ENCODE data around the gene PPFIA3. TPM values are rescaled to one million over a fixed set of nuclear protein-coding genes. Genes with fewer than 3 reads are reported as not detected.

Gene PPFIA3
- total RNA-seq, 1 donor from 2014 or later, result 17.8 TPM

DNA sequence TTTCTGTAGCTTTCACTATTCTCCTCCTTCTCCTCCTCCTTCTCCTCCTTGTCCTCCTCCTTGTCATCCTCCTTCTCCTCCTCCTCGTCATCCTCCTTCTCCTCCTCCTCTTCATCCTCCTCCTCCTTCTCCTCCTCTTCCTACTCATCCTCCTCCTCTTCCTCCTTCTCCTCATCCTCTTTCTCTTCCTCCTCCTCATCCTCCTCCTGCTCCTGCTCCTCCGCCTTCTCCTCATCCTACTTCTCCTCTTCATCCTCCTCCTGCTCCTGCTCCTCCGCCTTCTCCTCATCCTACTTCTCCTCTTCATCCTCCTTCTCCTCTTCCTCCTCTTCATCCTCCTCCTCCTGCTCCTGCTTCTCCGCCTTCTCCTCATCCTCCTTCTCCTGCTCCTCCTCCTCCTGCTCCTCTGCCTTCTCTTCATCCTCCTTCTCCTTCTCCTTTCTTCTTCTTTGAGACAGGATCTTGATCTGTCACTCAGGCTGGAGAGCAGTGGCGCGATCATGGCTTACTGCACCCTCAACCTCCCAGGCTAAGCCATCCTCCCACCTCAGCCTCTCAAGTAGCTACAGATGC lies 74.6 kb downstream of the PPFIA3 start:
- TF ChIP-seq, protein P1, sequence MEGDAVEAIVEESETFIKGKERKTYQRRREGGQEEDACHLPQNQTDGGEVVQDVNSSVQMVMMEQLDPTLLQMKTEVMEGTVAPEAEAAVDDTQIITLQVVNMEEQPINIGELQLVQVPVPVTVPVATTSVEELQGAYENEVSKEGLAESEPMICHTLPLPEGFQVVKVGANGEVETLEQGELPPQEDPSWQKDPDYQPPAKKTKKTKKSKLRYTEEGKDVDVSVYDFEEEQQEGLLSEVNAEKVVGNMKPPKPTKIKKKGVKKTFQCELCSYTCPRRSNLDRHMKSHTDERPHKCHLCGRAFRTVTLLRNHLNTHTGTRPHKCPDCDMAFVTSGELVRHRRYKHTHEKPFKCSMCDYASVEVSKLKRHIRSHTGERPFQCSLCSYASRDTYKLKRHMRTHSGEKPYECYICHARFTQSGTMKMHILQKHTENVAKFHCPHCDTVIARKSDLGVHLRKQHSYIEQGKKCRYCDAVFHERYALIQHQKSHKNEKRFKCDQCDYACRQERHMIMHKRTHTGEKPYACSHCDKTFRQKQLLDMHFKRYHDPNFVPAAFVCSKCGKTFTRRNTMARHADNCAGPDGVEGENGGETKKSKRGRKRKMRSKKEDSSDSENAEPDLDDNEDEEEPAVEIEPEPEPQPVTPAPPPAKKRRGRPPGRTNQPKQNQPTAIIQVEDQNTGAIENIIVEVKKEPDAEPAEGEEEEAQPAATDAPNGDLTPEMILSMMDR (conservative IDR thresholded peaks at IDR 0.05), result no peak
- no peaks in the 10 kb centered on the region for H3K27me3 Mint-ChIP-seq
- DNase-seq (ENCODE audit: extremely low spot score, unreplicated experiment), result no peak
- H3K9me3 Mint-ChIP-seq, result no peaks in the 10 kb centered on the region
- H3K4me3 Mint-ChIP-seq, result no peak overlapping the region
- H3K36me3 Mint-ChIP-seq, result peaks cover 16% of the 10 kb centered on the region
- peaks cover 2% of the 10 kb centered on the region for H3K4me1 Mint-ChIP-seq (ENCODE audit: unreplicated experiment)
- H3K27ac Mint-ChIP-seq, result no peak overlapping the region

DNA sequence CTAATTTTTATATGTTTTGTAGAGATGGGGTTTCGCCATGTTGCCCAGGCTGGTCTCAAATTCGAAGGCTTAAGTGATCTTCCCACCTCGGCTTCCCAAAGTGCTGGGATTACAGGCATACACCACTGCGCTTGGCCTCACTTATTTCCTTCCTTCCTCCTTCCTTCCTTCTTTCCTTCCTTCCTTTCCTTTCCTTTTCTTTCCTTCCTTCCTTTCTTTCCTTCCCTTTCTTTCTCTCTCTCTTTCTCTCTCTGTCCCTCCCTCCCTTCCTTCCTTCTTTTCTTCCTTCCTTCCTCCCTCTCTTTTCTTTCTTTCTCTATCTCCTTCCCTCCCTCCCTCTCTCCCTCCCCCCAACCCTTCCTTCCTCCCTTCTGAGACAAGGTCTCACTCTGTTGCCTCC lies 75.1 kb downstream of the PPFIA3 start:
- H3K36me3 Mint-ChIP-seq, result peaks cover 13% of the 10 kb centered on the region
- peaks cover 4% of the 10 kb centered on the region for H3K4me1 Mint-ChIP-seq (ENCODE audit: unreplicated experiment)
- DNase-seq (ENCODE audit: extremely low spot score, unreplicated experiment), result no peak

DNA sequence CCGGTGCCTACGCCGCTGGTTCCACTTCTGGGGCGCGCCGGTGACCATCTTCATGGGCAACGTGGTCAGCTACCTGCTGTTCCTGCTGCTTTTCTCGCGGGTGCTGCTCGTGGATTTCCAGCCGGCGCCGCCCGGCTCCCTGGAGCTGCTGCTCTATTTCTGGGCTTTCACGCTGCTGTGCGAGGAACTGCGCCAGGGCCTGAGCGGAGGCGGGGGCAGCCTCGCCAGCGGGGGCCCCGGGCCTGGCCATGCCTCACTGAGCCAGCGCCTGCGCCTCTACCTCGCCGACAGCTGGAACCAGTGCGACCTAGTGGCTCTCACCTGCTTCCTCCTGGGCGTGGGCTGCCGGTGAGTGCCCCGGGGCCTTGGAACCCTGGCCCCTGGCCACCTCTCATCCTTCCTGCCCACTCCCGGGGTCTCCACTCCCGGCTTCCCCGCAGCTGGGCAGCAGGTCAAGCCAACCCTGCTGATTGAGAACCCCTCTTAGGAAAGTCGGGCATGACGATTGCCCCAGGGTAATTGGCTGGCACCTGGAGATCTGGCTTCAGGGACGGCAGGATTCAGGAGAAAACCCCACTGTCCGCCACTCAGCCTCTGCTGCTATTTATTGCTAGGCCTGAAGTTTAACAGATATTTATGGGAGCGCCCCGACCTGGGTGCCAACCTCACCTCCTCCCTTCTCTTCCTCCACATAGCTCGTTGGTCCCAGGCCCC lies 77.3 kb downstream of the PPFIA3 start:
- Mint-ChIP-seq H3K4me3 (no peak overlapping the region), H3K27ac (no peak overlapping the region), H3K4me1 (ENCODE audit: unreplicated experiment) (peaks cover 4% of the 10 kb centered on the region), H3K9me3 (no peaks in the 10 kb centered on the region), H3K36me3 (peaks cover 13% of the 10 kb centered on the region), H3K27me3 (no peaks in the 10 kb centered on the region)
- no peak for DNase-seq (ENCODE audit: extremely low spot score, unreplicated experiment)
- TF ChIP-seq, protein P1 (conservative IDR thresholded peaks at IDR 0.05), result no peak

More for the DNA sequence above, 75.1 kb downstream of the PPFIA3 start:
- H3K9me3 Mint-ChIP-seq, result no peaks in the 10 kb centered on the region
- TF ChIP-seq, protein P1 (conservative IDR thresholded peaks at IDR 0.05), result no peak
- H3K4me3 Mint-ChIP-seq, result no peak overlapping the region
- H3K27me3 Mint-ChIP-seq, result no peaks in the 10 kb centered on the region
- no peak overlapping the region for H3K27ac Mint-ChIP-seq

DNA sequence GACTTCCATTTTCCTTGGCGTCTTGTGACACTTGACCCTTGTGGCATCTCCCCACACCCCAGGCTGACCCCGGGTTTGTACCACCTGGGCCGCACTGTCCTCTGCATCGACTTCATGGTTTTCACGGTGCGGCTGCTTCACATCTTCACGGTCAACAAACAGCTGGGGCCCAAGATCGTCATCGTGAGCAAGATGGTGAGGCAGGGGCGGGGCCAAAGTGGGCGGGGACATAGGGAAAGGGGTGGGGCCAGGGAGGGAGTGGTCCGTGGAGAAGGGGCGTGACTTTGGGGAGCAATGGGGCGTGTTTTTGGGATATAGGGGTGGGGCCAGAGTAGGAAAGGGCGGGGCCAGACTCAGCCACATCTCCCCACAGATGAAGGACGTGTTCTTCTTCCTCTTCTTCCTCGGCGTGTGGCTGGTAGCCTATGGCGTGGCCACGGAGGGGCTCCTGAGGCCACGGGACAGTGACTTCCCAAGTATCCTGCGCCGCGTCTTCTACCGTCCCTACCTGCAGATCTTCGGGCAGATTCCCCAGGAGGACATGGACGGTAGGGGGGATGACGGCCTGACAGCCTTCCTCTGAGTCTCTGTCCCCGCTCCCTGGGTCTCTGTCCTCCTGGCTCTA lies 81.0 kb downstream of the PPFIA3 start:
- TF ChIP-seq, protein P1 (conservative IDR thresholded peaks at IDR 0.05), result no peak
- H3K27me3 Mint-ChIP-seq, result no peaks in the 10 kb centered on the region
- H3K4me3 Mint-ChIP-seq, result no peak overlapping the region
- peaks cover 4% of the 10 kb centered on the region for H3K4me1 Mint-ChIP-seq (ENCODE audit: unreplicated experiment)
- H3K36me3 Mint-ChIP-seq, result peaks cover 22% of the 10 kb centered on the region
- DNase-seq (ENCODE audit: extremely low spot score, unreplicated experiment), result no peak
- no peaks in the 10 kb centered on the region for H3K9me3 Mint-ChIP-seq
- H3K27ac Mint-ChIP-seq, result no peak overlapping the region

Other genes starting within 250 kb of the PPFIA3 start
- gene PPP1R15A, start 247.1 kb upstream of the PPFIA3 start, total RNA-seq (ENCODE audit: low replicate concordance), result 57.5 and 161 TPM in 2 replicates
- gene TULP2, start 220.8 kb upstream of the PPFIA3 start, total RNA-seq (ENCODE audit: low replicate concordance), result not detected in 2 replicates
- 202 and 205 TPM in 2 replicates for gene NUCB1, start 219.2 kb upstream of the PPFIA3 start, total RNA-seq (ENCODE audit: low replicate concordance)
- 1.4 and 3.4 TPM in 2 replicates for gene DHDH, start 185.8 kb upstream of the PPFIA3 start, total RNA-seq (ENCODE audit: low replicate concordance)
- 161 and 201 TPM in 2 replicates for gene BAX, start 164.7 kb upstream of the PPFIA3 start, total RNA-seq (ENCODE audit: low replicate concordance)
- gene FTL, start 154.2 kb upstream of the PPFIA3 start, total RNA-seq (ENCODE audit: low replicate concordance), result 1,657 and 2,039 TPM in 2 replicates
- 62.1 and 64.8 TPM in 2 replicates for gene GYS1, start 126.2 kb upstream of the PPFIA3 start, total RNA-seq (ENCODE audit: low replicate concordance)
- 72.6 and 99.5 TPM in 2 replicates for gene RUVBL2, start 125.7 kb upstream of the PPFIA3 start, total RNA-seq (ENCODE audit: low replicate concordance)
- not detected in 2 replicates for gene LHB, start 102.5 kb upstream of the PPFIA3 start, total RNA-seq (ENCODE audit: low replicate concordance)
- gene CGB3, start 95.2 kb upstream of the PPFIA3 start, total RNA-seq (ENCODE audit: low replicate concordance), result 6.1 TPM in 1 of 2 replicates, not detected in the other
- gene CGB2, start 87.7 kb upstream of the PPFIA3 start, total RNA-seq (ENCODE audit: low replicate concordance), result not detected in 2 replicates
- gene CGB1, start 82.6 kb upstream of the PPFIA3 start, total RNA-seq (ENCODE audit: low replicate concordance), result not detected in 2 replicates
- 6.7 TPM in 1 of 2 replicates, not detected in the other for gene CGB5, start 75.7 kb upstream of the PPFIA3 start, total RNA-seq (ENCODE audit: low replicate concordance)
- gene CGB8, start 70.4 kb upstream of the PPFIA3 start, total RNA-seq (ENCODE audit: low replicate concordance), result 9.4 TPM in 1 of 2 replicates, not detected in the other
- 1.9 and 3.6 TPM in 2 replicates for gene CGB7, start 61.8 kb upstream of the PPFIA3 start, total RNA-seq (ENCODE audit: low replicate concordance)
- gene NTF4, start 54.7 kb upstream of the PPFIA3 start, total RNA-seq (ENCODE audit: low replicate concordance), result 3.9 and 5.2 TPM in 2 replicates
- not detected in 2 replicates for gene KCNA7, start 46.8 kb upstream of the PPFIA3 start, total RNA-seq (ENCODE audit: low replicate concordance)
- 205 and 296 TPM in 2 replicates for gene SNRNP70, start 34.1 kb upstream of the PPFIA3 start, total RNA-seq (ENCODE audit: low replicate concordance)
- 10.6 TPM in 2 replicates for gene LIN7B, start 5.2 kb upstream of the PPFIA3 start, total RNA-seq (ENCODE audit: low replicate concordance)
- gene C19orf73, start 401 bp upstream of the PPFIA3 start, total RNA-seq (ENCODE audit: low replicate concordance), result 2.3 and 2.6 TPM in 2 replicates
- gene HRC, start 35.9 kb downstream of the PPFIA3 start, total RNA-seq (ENCODE audit: low replicate concordance), result 3.2 TPM in 1 of 2 replicates, not detected in the other
- gene TRPM4, start 38.2 kb downstream of the PPFIA3 start, total RNA-seq (ENCODE audit: low replicate concordance), result 33.1 and 41.5 TPM in 2 replicates
- gene SLC6A16, start 205.6 kb downstream of the PPFIA3 start, total RNA-seq (ENCODE audit: low replicate concordance), result 0.31 and 3.5 TPM in 2 replicates
- gene CD37, start 215.9 kb downstream of the PPFIA3 start, total RNA-seq (ENCODE audit: low replicate concordance), result not detected in 2 replicates
- gene TEAD2, start 242.9 kb downstream of the PPFIA3 start, total RNA-seq (ENCODE audit: low replicate concordance), result 28.9 and 116 TPM in 2 replicates
- gene DKKL1, start 244.3 kb downstream of the PPFIA3 start, total RNA-seq (ENCODE audit: low replicate concordance), result 0.90 and 9.4 TPM in 2 replicates

Data from type B pancreatic cell (in vitro differentiated cells).